Right renal cortex interstitium (tissue), 3 donors: ENCODE measurements around the gene C9. TPM values are rescaled to one million over a fixed set of nuclear protein-coding genes. Genes with fewer than 3 reads are reported as not detected.
"Not testable (repeated sequence)": the region's sequence is repeated elsewhere in the genome, so short reads cannot be mapped to it uniquely, and the experiment has no call there.

Experiments
- DNase-seq, 3 donors: peaks; one replicate each; pipeline ENCODE4 v3.0.0-alpha.2; 2013; ENCODE audit warnings: low read depth in 3 of 3, low spot score in 2 of 3
- polyA plus RNA-seq, 3 donors: library from polyadenylated mRNA; unstranded; fragments of 120-200 nt; gene quantifications; one replicate each; pipeline ENCODE4 v1.2.1, GENCODE V29; 2013; ENCODE audit not compliant: insufficient read length in 3 of 3

The C9 gene
- polyA plus RNA-seq, 3 donors, result 0.25 to 0.79 (median 0.50) TPM

DNA sequence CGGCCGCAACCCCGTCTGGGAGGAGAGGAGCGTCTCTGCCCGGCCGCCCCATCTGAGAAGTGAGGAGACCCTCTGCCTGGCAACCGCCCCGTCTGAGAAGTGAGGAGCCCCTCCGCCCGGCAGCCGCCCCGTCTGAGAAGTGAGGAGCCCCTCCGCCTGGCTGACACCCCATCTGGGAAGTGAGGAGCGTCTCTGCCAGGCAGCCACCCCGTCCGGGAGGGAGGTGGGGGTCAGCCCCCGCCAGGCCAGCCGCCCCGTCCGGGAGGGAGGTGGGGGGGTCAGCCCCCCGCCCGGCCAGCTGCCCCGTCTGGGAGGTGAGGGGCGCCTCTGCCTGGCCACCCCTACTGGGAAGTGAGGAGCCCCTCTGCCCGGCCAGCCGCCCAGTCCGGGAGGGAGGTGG lies 30.0 kb downstream of the C9 start:
- not testable (repeated sequence) for DNase-seq

DNA sequence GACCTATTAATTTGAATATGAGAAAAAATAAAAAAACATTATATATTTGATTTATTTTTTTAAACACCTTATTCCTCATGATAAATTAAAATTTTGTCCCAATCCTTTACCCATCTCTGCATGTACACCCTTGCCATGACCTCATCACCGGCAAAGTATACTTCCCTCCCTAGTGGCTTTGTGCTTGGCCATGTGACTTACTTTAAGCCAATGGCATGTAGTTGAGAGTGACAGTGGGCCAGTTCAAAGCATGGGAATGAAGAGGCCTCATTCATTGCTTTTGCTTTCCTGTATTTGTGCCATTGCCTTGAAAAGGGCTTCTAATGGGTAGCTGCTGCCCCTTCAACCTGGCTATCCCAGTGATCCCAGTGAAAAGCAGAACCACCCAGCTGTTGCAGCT lies 31.2 kb downstream of the C9 start:
- no peak for DNase-seq

DNA sequence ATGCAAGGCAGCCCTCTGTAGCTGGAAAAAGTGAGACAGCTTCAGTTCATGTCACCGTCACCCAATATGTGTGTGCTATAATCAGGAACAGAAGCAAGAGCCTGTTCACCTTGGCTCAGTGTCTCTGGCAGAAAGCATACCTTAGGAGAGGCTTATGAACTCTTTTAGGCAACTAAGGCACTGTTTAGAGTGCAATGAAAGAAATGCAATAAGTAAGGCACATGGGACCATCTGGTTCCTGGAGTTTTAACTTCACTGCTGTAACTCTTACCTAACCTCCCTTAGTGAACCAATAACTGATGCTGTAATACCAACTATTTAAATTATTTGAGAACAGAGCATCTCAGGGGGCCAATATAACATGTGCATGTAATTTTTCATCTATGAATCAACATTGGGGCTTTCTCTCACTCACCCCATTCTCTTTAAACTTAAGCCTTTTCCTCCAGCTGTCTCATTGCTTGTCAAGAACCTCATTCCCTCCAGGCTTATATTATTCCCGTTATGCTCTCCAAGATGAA lies 32.4 kb downstream of the C9 start:
- no peak for DNase-seq

DNA sequence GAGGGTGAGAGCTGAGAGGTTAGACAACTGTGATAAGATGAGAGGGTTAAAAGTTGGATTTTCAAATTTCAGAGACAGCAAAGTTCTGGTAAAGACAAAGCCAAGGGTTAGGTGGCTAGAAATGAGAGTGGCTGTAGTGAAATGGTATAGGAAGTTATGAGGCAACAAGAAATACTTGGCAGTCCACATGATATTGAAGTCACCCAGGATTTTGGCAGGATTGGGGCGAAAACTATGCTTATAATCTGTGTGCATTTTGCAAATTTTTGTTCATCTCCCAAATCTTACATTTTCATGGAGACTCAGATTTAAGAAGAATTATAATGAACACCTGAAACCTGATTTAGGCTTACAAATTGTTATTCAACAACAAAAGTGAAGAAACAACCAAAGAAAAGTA lies 35.6 kb downstream of the C9 start:
- no peak for DNase-seq

DNA sequence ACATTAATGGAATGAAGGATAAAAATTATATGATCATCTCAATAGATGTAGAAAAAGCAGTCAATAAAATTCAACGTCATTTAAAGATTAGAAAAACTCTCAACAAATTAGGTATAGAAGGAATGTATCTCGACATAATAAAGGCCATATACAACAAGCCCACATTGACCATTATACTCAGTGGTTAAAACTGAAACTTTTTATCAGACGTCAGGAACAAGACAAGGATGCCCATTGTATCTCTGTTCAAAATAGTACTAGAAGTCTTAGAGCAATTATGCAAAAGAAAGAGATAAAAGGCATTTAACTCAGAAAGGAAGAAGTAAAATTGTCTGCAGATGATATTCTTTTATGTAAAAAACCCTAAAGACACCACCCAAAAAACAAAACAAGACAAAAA lies 40.8 kb downstream of the C9 start:
- DNase-seq, result no peak

DNA sequence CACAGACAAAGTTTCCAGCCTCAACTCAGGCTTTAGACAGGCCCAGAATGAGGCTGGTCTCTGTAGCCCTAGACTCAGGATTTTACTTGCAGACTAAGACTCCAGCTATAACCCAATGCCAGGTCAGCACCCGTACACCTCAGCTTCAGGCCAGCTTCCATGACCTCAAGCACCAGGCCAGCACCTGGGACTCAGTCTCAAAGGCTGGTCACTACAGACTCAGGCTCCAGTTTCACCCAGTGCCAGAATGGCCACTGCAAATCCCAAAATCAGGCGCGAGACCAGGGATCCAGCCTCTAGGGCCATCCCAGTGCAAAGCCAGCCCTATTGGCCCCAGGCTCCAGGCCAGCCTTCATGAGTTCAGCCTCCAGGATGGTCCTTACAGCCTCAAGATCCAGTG lies 44.9 kb downstream of the C9 start:
- no peak for DNase-seq

DNA sequence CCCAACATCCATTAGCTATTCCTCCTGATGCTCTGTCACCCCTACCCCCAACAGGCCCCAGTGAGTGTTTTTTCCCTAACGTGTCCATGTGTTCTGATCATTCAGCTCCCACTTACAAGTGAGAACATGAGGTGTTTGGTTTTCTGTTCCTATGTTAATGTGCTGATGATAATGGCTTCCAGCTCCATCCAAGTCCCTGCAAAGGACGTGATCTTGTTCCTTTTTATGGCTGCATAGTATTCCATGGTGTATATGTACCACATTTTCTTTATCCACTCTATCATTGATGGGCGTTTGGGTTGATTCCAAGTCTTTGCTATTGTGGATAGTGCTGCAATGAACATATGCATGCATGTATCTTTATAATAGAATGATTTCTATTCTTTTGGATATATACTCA lies 47.8 kb downstream of the C9 start:
- not testable (repeated sequence) for DNase-seq

DNA sequence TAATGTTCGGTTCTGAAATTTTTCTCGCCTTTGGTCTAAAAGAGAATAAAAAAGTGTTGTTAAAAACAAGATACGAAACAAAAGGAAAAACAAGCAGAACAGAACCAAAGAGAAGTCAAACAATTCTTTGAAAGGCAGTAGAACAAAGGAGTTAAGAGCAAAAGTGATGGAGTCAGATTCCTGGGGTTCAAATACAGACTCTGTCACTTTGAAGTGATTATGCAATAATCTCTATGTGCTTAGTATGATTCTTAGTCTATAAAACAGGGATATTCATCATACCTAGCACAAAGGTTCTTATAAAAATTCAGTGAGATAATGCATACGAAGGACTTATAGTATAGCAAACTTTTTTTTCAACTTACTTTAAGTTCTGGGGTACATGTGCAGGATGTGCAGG lies 48.3 kb downstream of the C9 start:
- DNase-seq, result no peak

DNA sequence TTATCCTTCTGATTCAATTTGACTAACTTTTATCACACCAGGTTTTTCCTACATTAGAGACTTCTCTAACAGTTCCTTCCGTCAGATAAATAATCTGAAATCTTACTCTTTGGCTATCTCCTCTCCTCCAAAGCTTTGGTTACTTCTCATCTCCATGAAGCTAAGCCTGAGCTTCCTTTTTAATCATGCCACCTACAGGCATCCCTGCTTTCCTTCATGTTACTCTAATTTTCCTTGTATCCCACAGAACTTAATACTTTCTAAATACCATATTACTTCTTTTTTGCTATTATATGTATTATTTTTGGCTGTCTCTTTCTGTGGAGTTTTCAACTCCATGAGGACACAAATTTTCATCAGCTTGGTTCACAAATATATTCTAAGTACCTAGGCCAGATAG lies 49.7 kb downstream of the C9 start:
- no peak for DNase-seq

DNA sequence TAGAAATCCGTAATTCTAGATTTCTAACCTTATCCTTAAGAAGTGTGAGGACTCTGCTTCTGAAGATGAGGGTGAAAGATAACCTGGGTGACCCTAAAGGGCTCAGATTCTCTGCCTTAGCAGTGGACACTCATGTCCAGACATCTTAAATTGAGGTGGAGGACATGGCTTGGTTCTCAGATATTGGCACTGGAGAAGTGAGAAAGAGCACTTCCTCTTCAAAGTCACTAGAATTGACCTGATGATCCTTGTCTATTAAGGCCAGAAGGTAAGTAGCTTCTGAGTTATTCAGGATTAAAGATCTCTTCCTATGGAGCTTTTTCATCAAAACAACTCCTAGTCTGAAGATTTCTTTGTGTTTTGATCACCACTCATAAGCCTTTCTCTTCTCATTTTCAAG lies 54.8 kb downstream of the C9 start:
- no peak for DNase-seq

DNA sequence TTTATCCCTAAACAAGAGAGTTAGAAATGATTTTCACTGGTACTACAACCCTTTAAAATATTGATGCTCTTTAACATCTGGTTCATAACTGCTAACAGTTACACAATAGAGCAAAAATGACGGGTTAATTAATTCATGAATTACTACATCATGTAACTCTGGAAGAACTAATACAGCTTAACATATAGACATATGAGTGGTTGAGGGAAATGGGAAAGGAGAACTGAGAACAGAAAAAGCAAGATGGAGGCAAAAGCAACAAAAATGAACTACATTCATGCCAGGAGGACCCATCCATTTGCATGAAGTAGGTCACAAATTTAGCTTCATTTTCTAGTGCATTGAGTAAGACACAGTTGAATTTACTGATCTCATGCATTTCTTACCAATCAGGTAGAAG lies 61.8 kb downstream of the C9 start:
- DNase-seq, result no peak

DNA sequence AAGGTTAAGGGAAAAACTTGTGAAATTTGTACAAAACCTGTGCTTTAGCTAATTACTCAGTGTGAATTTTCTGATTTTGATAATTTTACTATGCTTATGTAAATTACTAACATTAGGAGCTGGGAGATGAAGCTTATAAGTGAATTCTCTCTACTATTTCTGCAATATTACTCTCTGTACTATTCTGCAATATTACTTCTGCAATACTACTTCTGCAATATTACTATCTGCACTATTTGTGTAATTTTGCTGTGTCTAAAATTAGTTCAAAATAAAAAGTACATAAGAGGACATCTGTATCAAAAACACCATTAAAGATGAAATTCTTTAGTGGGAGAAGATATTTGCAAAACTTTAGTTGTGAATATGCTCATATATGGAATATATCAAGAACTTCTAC lies 62.9 kb downstream of the C9 start:
- DNase-seq, result no peak

DNA sequence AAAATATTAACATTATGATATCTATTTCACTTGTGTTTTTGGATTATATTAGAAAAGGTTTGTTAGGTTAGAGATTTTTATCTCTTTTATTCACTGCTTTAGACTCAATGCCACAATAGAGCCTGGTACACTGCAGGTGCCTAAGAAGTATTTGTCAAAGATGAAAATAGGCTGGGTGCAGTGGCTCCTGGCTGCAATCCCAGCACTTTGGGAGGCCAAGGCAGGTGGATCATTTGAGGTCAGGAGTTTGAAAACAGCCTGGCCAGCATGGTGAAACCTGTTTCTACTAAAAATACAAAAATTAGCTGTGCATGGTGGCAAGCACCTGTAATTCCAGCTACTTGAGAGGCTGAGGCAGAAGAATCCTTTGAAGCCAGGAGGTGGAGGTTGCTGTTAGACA lies 64.3 kb downstream of the C9 start:
- DNase-seq, result no peak

DNA sequence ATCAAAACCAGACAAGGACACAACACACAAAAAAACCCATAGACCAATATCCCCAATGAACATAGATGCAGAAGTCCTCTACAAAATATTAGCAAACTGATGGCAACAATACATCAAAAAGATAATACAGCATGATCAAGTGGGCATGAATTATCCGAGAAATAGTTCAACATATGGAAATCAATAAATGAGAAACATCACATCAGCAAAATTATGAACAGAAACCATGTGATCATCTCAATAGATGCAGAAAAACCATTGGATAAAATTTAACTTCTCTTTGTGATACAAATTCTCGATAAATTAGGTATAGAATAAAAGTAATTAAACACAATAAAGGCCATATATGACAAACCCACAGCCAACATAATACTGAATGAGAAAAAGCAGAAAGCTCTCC lies 69.6 kb downstream of the C9 start:
- no peak for DNase-seq

DNA sequence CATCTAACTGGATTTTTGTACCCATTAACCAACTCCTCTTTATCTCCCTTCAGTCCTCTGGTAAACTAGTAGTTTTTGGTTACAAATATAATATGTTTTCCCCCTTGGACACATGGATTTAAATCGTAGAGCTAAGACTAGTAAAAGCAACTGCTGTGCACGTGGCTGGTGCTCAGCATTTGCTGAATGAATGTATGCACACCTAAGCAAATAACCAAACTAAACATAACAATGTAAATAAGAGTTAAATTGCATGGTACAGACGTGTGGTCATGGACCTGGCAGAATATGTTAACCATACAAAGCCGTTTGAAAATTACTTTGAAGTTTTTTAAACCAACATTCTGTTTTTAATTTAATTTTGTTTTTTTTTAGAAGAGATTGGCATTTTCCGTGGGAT lies 79.7 kb downstream of the C9 start:
- DNase-seq, result no peak

DNA sequence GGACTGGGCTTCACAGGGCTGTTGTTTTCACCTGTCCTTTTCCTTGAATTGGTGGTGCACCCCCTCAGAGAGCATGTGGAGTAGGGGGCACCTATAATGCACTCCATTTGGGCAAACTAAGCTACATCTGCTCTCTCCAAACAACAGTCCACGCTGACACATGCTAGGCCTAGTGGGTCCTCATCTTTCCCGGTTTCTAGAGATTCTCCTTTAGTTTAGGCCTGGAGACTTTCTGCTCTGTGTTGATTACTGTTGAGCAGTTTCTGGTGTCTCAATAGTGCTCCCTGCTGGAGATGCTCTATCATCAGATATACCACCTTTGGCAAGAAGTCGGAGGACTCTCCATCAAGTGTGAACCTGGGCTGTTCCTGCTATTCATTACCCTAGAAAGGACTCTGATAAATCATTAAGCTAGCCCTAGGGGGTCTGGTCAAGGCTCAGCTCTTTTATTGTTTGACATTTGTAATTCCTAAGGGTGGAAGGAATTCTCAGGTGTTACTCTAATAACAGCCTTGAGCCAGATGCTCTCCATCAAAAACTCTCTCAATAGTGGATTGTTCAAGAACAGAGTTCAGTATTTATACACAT lies 81.0 kb downstream of the C9 start:
- DNase-seq, result peak; percentile 52 to 66 (median 60)

DNA sequence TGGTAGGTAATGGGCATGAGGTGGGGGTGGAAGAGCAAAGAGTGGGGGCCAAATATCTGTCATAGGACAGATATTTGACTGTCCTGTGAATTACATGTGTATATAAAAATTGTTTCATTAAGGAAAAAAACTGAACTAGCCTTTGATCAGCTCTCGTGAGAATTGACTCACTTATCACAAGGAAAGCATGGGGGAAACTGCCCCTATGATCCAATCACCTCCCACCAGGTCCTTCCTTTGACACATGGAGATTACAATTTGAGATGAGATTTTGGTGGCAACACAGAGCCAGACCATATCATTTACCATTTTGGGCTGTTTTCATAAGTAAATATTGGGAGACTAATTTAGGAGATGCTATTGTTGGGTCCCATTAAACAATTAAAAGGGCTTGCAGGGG lies 81.7 kb downstream of the C9 start:
- no peak for DNase-seq

DNA sequence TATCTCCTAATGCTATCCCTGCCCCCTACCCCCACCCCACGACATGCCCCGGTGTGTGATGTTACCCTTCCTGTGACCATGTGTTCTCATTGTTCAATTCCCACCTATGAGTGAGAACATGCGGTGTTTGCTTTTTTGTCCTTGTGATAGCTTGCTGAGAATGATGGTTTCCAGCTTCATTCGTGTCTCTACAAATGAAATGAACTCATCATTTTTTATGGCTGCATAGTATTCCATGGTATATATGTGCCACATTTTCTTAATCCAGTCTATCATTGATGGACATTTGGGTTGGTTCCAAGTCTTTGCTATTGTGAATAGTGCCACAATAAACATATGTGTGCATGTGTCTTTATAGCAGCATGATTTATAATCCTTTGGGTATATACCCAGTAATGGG lies 88.4 kb downstream of the C9 start:
- not testable (repeated sequence) for DNase-seq

DNA sequence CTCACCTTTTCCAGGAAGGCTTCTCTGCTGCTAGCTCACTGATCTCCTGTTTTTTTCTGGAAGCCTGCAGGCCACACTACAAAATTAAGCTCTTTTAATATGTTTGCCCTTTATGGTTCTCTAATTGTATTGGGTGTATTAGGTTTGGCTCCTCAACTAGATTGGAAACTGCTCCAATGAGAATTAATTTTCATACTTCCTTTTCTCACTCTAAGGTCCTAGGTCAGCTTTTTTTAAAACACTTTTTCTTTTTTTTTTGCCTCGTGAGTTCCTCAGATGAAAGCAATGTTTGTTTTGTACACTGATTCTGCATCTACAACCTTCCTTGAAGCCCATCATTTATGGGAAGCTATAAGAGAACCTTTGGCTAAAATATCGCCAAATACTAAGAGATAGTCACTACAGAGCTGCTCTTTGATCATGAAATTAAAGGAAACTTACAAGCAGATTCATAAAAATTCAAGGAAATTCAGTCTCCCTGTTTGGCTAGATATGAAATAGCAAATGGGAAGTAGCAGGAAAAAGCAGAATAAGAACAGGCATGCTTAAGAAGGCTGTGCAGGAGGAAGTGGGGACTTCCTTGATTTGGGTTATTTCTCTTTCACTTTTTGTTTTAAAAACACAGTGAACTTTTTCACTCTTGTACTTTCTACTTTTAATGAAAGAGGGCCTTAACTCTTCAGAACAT lies 89.8 kb downstream of the C9 start:
- no peak for DNase-seq

DNA sequence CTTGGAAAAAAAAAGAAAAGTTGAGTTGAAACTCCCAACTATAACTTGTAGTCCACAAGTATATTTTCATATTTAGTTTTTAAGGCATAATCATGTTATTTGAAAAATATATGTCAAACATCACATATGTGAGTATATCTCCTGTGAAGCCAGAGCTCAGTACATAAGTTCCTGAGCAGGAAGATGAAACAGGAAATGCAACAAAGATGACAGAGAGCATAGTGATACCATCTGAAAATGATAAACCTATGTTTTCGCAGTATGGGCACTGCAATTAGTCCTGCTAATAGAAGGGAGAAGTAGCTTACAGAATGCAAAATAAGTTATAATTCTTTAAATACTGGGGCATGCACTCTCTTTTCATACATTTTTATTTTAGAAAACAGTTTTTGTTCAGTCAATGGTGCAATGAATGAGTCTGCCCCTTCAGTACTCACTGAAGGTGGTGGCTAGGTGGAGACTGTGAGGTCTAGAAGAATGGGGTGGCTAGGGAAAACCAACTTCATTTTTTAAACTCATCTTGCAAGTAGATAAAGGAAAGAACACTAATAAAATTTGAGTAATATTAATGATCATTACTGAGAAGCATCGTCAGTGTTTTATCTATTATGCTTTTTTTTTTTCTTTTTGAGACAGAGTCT lies 90.9 kb downstream of the C9 start:
- no peak for DNase-seq

DNA sequence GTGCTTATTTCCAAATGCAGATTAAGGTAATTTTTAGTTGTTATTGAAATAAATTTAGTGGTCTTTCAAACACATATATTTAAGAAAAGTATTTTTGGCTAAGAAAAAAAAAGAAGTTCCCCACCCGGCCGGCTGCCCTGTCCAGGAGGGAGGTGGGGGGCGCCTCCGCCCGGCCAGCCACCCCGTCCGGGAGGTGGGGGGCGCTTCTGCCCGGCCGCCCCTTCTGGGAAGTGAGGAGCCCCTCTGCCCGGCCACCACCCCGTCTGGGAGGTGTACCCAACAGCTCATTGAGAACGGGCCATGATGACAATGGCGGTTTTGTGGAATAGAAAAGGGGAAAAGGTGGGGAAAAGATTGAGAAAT lies 91.4 kb downstream of the C9 start:
- not testable (repeated sequence) for DNase-seq

DNA sequence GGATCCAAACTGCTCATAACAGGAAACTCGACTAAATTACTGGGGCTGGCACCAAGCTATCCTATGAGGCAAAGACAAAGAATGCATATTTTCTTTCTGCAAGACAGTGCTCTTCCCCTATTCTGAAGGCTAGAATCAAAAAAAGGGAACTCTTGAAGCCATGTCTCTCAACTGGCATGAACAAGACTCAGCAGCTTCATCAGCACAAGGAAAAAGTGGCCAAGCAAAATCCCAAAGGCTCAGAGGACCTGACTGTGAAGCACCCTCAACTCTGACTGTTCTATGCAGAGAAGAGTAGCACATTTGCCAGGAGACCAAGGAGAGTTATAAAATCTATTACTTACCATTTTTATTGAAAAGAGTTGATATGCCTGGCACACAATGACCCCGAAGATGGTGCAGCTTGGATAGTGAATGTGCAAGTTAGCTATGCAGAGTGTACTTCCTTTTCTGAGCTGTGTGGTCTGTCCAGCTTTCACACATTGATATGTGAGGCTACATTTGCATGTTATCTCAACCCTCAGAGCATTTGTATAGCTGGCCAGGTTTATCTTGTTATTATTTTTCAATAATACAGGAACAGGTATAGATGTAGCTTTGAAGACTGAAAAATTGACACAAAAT lies 94.0 kb downstream of the C9 start:
- no peak for DNase-seq
